ENCODE results near the gene PTPN2.

Gene PTPN2

GRCh38 chr18:12796448-12796847 is 87.6 kb downstream of the PTPN2 start:
- TF ChIP-seq PPARA (CRISPR knock-in tag; IDR thresholded peaks at IDR 0.05; ENCODE audit: borderline replicate concordance) = no peak
- TF ChIP-seq ZNF70 (CRISPR knock-in tag; IDR thresholded peaks at IDR 0.05) = no peak
- TF ChIP-seq, protein P1, sequence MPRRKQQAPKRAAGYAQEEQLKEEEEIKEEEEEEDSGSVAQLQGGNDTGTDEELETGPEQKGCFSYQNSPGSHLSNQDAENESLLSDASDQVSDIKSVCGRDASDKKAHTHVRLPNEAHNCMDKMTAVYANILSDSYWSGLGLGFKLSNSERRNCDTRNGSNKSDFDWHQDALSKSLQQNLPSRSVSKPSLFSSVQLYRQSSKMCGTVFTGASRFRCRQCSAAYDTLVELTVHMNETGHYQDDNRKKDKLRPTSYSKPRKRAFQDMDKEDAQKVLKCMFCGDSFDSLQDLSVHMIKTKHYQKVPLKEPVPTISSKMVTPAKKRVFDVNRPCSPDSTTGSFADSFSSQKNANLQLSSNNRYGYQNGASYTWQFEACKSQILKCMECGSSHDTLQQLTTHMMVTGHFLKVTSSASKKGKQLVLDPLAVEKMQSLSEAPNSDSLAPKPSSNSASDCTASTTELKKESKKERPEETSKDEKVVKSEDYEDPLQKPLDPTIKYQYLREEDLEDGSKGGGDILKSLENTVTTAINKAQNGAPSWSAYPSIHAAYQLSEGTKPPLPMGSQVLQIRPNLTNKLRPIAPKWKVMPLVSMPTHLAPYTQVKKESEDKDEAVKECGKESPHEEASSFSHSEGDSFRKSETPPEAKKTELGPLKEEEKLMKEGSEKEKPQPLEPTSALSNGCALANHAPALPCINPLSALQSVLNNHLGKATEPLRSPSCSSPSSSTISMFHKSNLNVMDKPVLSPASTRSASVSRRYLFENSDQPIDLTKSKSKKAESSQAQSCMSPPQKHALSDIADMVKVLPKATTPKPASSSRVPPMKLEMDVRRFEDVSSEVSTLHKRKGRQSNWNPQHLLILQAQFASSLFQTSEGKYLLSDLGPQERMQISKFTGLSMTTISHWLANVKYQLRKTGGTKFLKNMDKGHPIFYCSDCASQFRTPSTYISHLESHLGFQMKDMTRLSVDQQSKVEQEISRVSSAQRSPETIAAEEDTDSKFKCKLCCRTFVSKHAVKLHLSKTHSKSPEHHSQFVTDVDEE (CRISPR knock-in tag; IDR thresholded peaks at IDR 0.05) = no peak
- no peak for TF ChIP-seq TCF4 (CRISPR knock-in tag; IDR thresholded peaks at IDR 0.05; ENCODE audit: borderline replicate concordance)
- no peak for TF ChIP-seq OSR1 (CRISPR knock-in tag; IDR thresholded peaks at IDR 0.05)
- TF ChIP-seq, protein P2, sequence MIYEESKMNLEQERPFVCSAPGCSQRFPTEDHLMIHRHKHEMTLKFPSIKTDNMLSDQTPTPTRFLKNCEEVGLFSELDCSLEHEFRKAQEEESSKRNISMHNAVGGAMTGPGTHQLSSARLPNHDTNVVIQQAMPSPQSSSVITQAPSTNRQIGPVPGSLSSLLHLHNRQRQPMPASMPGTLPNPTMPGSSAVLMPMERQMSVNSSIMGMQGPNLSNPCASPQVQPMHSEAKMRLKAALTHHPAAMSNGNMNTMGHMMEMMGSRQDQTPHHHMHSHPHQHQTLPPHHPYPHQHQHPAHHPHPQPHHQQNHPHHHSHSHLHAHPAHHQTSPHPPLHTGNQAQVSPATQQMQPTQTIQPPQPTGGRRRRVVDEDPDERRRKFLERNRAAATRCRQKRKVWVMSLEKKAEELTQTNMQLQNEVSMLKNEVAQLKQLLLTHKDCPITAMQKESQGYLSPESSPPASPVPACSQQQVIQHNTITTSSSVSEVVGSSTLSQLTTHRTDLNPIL (CRISPR knock-in tag; IDR thresholded peaks at IDR 0.05; ENCODE audit: low read depth) = no peak
- TF ChIP-seq ARNTL (CRISPR knock-in tag; IDR thresholded peaks at IDR 0.05; ENCODE audit: borderline replicate concordance, low read depth) = no peak
- no peak for TF ChIP-seq GLIS3 (CRISPR knock-in tag; IDR thresholded peaks at IDR 0.05)
- TF ChIP-seq ZC3H10 (CRISPR knock-in tag; IDR thresholded peaks at IDR 0.05) = no peak
- TF ChIP-seq SNAI2 (CRISPR knock-in tag; IDR thresholded peaks at IDR 0.05) = no peak
- TF ChIP-seq BACH2 (CRISPR knock-in tag; IDR thresholded peaks at IDR 0.05; ENCODE audit: borderline replicate concordance) = no peak
- TF ChIP-seq ISL1 (CRISPR knock-in tag; IDR thresholded peaks at IDR 0.05) = no peak
- TF ChIP-seq PATZ1 (CRISPR knock-in tag; IDR thresholded peaks at IDR 0.05; ENCODE audit: borderline replicate concordance) = no peak
- TF ChIP-seq, protein P3, sequence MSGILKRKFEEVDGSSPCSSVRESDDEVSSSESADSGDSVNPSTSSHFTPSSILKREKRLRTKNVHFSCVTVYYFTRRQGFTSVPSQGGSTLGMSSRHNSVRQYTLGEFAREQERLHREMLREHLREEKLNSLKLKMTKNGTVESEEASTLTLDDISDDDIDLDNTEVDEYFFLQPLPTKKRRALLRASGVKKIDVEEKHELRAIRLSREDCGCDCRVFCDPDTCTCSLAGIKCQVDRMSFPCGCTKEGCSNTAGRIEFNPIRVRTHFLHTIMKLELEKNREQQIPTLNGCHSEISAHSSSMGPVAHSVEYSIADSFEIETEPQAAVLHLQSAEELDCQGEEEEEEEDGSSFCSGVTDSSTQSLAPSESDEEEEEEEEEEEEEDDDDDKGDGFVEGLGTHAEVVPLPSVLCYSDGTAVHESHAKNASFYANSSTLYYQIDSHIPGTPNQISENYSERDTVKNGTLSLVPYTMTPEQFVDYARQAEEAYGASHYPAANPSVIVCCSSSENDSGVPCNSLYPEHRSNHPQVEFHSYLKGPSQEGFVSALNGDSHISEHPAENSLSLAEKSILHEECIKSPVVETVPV (CRISPR knock-in tag; IDR thresholded peaks at IDR 0.05) = no peak
- TF ChIP-seq ZFP3 (CRISPR knock-in tag; IDR thresholded peaks at IDR 0.05) = no peak
- no peak for TF ChIP-seq RARB (CRISPR knock-in tag; IDR thresholded peaks at IDR 0.05)
- TF ChIP-seq ZFP30 (CRISPR knock-in tag; IDR thresholded peaks at IDR 0.05) = no peak
- no peak for TF ChIP-seq ZNF8 (CRISPR knock-in tag; IDR thresholded peaks at IDR 0.05)
- TF ChIP-seq TOX (CRISPR knock-in tag; IDR thresholded peaks at IDR 0.05; ENCODE audit: borderline replicate concordance) = no peak
- no peak for TF ChIP-seq ZNF565 (CRISPR knock-in tag; conservative IDR thresholded peaks at IDR 0.05; ENCODE audit: low read depth)
- ATAC-seq = no peak

- TF ChIP-seq ISL1 (CRISPR knock-in tag; IDR thresholded peaks at IDR 0.05) = no peak
- TF ChIP-seq, protein P2 (CRISPR knock-in tag; IDR thresholded peaks at IDR 0.05; ENCODE audit: low read depth) = no peak
- TF ChIP-seq ZC3H10 (CRISPR knock-in tag; IDR thresholded peaks at IDR 0.05) = no peak
- no peak for TF ChIP-seq ZNF8 (CRISPR knock-in tag; IDR thresholded peaks at IDR 0.05)
- TF ChIP-seq CSDC2 (CRISPR knock-in tag; IDR thresholded peaks at IDR 0.05) = no peak
- TF ChIP-seq PATZ1 (CRISPR knock-in tag; IDR thresholded peaks at IDR 0.05; ENCODE audit: borderline replicate concordance) = no peak
- TF ChIP-seq GLIS3 (CRISPR knock-in tag; IDR thresholded peaks at IDR 0.05) = no peak
- no peak for ATAC-seq
These were observed 92.4 kb downstream of the PTPN2 start for GRCh38 chr18:12791610-12792009.
